ENCODE data around the gene RTN1.

- no peak for TF ChIP-seq CTCF (IDR thresholded peaks at IDR 0.05; ENCODE audit: low read length)
- TF ChIP-seq EZH2 (optimal IDR thresholded peaks at IDR 0.05; ENCODE audit: low read depth, low read length) = no peak
- no peak for TF ChIP-seq EZH2phosphoT487 (IDR thresholded peaks at IDR 0.05; ENCODE audit: low read length)
These were observed 20.1 kb downstream of the RTN1 start for GRCh38 chr14:59850458-59850857.

Data from MM.1S (cell line).